ENCODE data around the gene SUCLA2. TPM values are rescaled to one million over a fixed set of nuclear protein-coding genes. Genes with fewer than 3 reads are reported as not detected.

SUCLA2 gene
- total RNA-seq, 1 experiment from 2014 or later, result 39.1 TPM

DNA sequence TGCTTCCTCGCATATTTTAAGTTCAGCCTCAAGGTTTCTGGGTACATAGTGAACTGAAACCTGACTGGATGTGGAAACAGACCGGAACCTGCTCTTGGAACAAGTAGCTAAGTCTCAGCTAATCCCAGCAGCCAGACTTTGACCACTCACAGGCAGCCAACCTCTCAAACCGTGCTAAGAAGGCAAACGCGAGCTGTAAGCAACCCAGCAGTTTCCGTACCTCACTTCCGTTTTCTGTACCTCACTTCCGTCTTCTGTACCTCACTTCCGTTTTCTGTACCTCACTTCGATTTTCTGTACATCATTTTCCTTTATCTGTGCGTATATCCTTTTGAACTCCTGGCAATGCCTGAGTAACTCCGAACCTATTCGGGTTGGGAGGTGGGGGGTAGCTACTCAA lies 96.8 kb downstream of the SUCLA2 start:
- Histone ChIP-seq H3K9me3 (ENCODE audit: control insufficient read depth in 1 of 2, insufficient read depth in 1 of 2, low read depth in 1 of 2, low read length in 2 of 2) (no peaks in the 10 kb centered on the region), H3K36me3 (ENCODE audit: control insufficient read depth in 1 of 2, insufficient read depth in 2 of 2, low read length in 2 of 2) (no peaks in the 10 kb centered on the region), H3K79me2 (ENCODE audit: insufficient read depth, low read length) (no peaks in the 10 kb centered on the region), H2AFZ (ENCODE audit: low read depth, low read length, poor library complexity, severe bottlenecking) (no peak overlapping the region), H3K9ac (ENCODE audit: low read length) (no peak overlapping the region), H3K4me3 (replicated peaks in 1 of 2; ENCODE audit: low read depth in 1 of 2, low read length in 2 of 2) (no peak overlapping the region), H3K4me2 (ENCODE audit: low read length) (no peak overlapping the region), H3K9me2 (ENCODE audit: insufficient read depth) (no peaks in the 10 kb centered on the region), H3K27me3 (ENCODE audit: insufficient read depth, low read length) (no peaks in the 10 kb centered on the region), H3K27ac (ENCODE audit: low read depth, low read length) (no peak overlapping the region), H4K20me1 (ENCODE audit: insufficient read depth) (no peaks in the 10 kb centered on the region), H3K4me1 (ENCODE audit: control insufficient read depth in 1 of 2, insufficient read depth in 2 of 2, low read length in 2 of 2) (no peaks in the 10 kb centered on the region)
- no peak for TF ChIP-seq FOSL1 (IDR thresholded peaks at IDR 0.05; ENCODE audit: low read depth)
- TF ChIP-seq, protein P1, sequence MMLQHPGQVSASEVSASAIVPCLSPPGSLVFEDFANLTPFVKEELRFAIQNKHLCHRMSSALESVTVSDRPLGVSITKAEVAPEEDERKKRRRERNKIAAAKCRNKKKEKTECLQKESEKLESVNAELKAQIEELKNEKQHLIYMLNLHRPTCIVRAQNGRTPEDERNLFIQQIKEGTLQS (IDR thresholded peaks at IDR 0.05), result no peak
- TF ChIP-seq YY1 (IDR thresholded peaks at IDR 0.05; ENCODE audit: extremely low read depth, insufficient replicate concordance, low read depth, low read length), result no peak
- no peak for TF ChIP-seq POLR2A (IDR thresholded peaks at IDR 0.05; ENCODE audit: borderline replicate concordance, extremely low read depth, insufficient read depth, insufficient read length)
- ATAC-seq (no peak), DNase-seq (ENCODE audit: low read depth, low spot score) (no peak)
- CTCF ChIA-PET, result no interaction called here
- RAD21 ChIA-PET (ENCODE audit: low non-redundant PET in 1 of 2, low total read pairs in 2 of 2, uncharacterized antibody in 2 of 2, unreplicated experiment in 2 of 2), result no interaction called here
- no TSS peak for BruUV-seq (replicated peaks)
- intact Hi-C loops (cut with micrococcal nuclease), result no loop called here
- POLR2A ChIA-PET, result no interaction called here

DNA sequence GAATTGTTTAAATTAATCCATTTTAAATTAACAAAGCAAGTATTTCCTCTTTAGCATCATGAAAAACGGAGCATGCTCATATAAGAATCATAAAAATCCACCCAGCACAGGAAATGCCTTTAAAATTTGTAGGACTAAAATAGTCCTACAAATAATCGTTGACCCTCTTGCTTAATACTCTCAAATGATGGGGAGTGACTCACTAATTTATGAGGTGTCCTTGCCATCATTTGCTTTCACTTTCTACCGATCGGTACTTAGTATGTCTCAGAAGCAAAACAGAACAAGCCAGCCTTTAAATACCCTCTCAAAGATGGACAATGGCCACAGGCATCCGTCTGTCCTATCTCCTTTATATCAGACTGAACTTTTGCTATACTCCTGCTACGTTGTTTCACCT lies 97.2 kb downstream of the SUCLA2 start:
- RAD21 ChIA-PET (ENCODE audit: low non-redundant PET in 1 of 2, low total read pairs in 2 of 2, uncharacterized antibody in 2 of 2, unreplicated experiment in 2 of 2), result no interaction called here
- Histone ChIP-seq H4K20me1 (ENCODE audit: insufficient read depth) (no peaks in the 10 kb centered on the region), H3K4me3 (replicated peaks in 1 of 2; ENCODE audit: low read depth in 1 of 2, low read length in 2 of 2) (no peak overlapping the region), H3K27me3 (ENCODE audit: insufficient read depth, low read length) (no peaks in the 10 kb centered on the region), H3K79me2 (ENCODE audit: insufficient read depth, low read length) (no peaks in the 10 kb centered on the region), H3K36me3 (ENCODE audit: control insufficient read depth in 1 of 2, insufficient read depth in 2 of 2, low read length in 2 of 2) (no peaks in the 10 kb centered on the region), H3K9me3 (ENCODE audit: control insufficient read depth in 1 of 2, insufficient read depth in 1 of 2, low read depth in 1 of 2, low read length in 2 of 2) (no peaks in the 10 kb centered on the region), H3K9me2 (ENCODE audit: insufficient read depth) (no peaks in the 10 kb centered on the region), H3K9ac (ENCODE audit: low read length) (no peak overlapping the region), H3K27ac (ENCODE audit: low read depth, low read length) (no peak overlapping the region), H3K4me2 (ENCODE audit: low read length) (no peak overlapping the region), H3K4me1 (ENCODE audit: control insufficient read depth in 1 of 2, insufficient read depth in 2 of 2, low read length in 2 of 2) (no peaks in the 10 kb centered on the region), H2AFZ (ENCODE audit: low read depth, low read length, poor library complexity, severe bottlenecking) (no peak overlapping the region)
- no peak for ATAC-seq
- DNase-seq (ENCODE audit: low read depth, low spot score), result no peak
- TF ChIP-seq, protein P2, sequence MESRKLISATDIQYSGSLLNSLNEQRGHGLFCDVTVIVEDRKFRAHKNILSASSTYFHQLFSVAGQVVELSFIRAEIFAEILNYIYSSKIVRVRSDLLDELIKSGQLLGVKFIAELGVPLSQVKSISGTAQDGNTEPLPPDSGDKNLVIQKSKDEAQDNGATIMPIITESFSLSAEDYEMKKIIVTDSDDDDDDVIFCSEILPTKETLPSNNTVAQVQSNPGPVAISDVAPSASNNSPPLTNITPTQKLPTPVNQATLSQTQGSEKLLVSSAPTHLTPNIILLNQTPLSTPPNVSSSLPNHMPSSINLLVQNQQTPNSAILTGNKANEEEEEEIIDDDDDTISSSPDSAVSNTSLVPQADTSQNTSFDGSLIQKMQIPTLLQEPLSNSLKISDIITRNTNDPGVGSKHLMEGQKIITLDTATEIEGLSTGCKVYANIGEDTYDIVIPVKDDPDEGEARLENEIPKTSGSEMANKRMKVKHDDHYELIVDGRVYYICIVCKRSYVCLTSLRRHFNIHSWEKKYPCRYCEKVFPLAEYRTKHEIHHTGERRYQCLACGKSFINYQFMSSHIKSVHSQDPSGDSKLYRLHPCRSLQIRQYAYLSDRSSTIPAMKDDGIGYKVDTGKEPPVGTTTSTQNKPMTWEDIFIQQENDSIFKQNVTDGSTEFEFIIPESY (IDR thresholded peaks at IDR 0.05; ENCODE audit: extremely low read depth, insufficient replicate concordance, low read length), result no peak
- TF ChIP-seq ZNF274 (IDR thresholded peaks at IDR 0.05; ENCODE audit: low read depth, low read length) (no peak), EGR1 (IDR thresholded peaks at IDR 0.05; ENCODE audit: low read depth) (no peak), EZH2phosphoT487 (IDR thresholded peaks at IDR 0.05; ENCODE audit: borderline replicate concordance) (no peak), SP1 (IDR thresholded peaks at IDR 0.05; ENCODE audit: low read depth) (no peak), CBX3 (IDR thresholded peaks at IDR 0.05; ENCODE audit: low read depth) (no peak), CEBPB (IDR thresholded peaks at IDR 0.05; ENCODE audit: low read depth) (no peak), TCF7L2 (IDR thresholded peaks at IDR 0.05; ENCODE audit: borderline replicate concordance, extremely low read depth, insufficient read depth, insufficient read length) (no peak), EZH2 (IDR thresholded peaks at IDR 0.05) (no peak)
- TF ChIP-seq, protein P3, sequence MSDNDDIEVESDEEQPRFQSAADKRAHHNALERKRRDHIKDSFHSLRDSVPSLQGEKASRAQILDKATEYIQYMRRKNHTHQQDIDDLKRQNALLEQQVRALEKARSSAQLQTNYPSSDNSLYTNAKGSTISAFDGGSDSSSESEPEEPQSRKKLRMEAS (IDR thresholded peaks at IDR 0.05), result no peak
- TF ChIP-seq, protein P4, sequence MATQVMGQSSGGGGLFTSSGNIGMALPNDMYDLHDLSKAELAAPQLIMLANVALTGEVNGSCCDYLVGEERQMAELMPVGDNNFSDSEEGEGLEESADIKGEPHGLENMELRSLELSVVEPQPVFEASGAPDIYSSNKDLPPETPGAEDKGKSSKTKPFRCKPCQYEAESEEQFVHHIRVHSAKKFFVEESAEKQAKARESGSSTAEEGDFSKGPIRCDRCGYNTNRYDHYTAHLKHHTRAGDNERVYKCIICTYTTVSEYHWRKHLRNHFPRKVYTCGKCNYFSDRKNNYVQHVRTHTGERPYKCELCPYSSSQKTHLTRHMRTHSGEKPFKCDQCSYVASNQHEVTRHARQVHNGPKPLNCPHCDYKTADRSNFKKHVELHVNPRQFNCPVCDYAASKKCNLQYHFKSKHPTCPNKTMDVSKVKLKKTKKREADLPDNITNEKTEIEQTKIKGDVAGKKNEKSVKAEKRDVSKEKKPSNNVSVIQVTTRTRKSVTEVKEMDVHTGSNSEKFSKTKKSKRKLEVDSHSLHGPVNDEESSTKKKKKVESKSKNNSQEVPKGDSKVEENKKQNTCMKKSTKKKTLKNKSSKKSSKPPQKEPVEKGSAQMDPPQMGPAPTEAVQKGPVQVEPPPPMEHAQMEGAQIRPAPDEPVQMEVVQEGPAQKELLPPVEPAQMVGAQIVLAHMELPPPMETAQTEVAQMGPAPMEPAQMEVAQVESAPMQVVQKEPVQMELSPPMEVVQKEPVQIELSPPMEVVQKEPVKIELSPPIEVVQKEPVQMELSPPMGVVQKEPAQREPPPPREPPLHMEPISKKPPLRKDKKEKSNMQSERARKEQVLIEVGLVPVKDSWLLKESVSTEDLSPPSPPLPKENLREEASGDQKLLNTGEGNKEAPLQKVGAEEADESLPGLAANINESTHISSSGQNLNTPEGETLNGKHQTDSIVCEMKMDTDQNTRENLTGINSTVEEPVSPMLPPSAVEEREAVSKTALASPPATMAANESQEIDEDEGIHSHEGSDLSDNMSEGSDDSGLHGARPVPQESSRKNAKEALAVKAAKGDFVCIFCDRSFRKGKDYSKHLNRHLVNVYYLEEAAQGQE (IDR thresholded peaks at IDR 0.05; ENCODE audit: low read depth), result no peak
- BruUV-seq (replicated peaks), result no TSS peak
- CTCF ChIA-PET, result no interaction called here
- POLR2A ChIA-PET, result no interaction called here
- intact Hi-C loops (cut with micrococcal nuclease), result no loop called here
